Adipocyte (in vitro differentiated cells): Measurements from ENCODE around the gene PLEKHH1.
"Not testable (repeated sequence)": the region's sequence is repeated elsewhere in the genome, so short reads cannot be mapped to it uniquely, and the experiment has no call there.

Experiments used
- DNase-seq: peaks from one replicate; pipeline ENCODE4 v3.0.0-alpha.2; 2015; ENCODE audit warnings: low read depth
- H3K27me3 ChIP-seq: replicated peaks from 2 replicates; pipeline ENCODE4 v1.7.0; 2013; ENCODE audit warnings: mild to moderate bottlenecking, low read length, moderate library complexity; ENCODE audit not compliant: control insufficient read depth, insufficient read depth
- H3K36me3 ChIP-seq: 2 replicates; pipeline ENCODE4 v1.7.0; 2013; ENCODE audit warnings: low read length, mild to moderate bottlenecking, moderate library complexity; ENCODE audit not compliant: control insufficient read depth, insufficient read depth, severe bottlenecking
- H3K4me1 ChIP-seq: 2 replicates; pipeline ENCODE4 v1.7.0; 2013; ENCODE audit warnings: mild to moderate bottlenecking, low read length, moderate library complexity; ENCODE audit not compliant: control insufficient read depth, insufficient read depth
- H3K4me3 ChIP-seq: 2 replicates; pipeline ENCODE4 v1.7.0; 2013; ENCODE audit warnings: mild to moderate bottlenecking, low read length, moderate library complexity
- H3K9ac ChIP-seq: 2 replicates; pipeline ENCODE4 v1.7.0; 2013; ENCODE audit warnings: mild to moderate bottlenecking, low read length, moderate library complexity
- H3K9me3 ChIP-seq: 2 replicates; pipeline ENCODE4 v1.7.0; 2013; ENCODE audit warnings: mild to moderate bottlenecking, low read length, moderate library complexity; ENCODE audit not compliant: control insufficient read depth

Gene PLEKHH1

GRCh38 chr14:67537736-67538135 lies 4.6 kb downstream of the PLEKHH1 start:
- Histone ChIP-seq H3K36me3 (no peaks in the 10 kb centered on the region), H3K4me3 (no peak overlapping the region), H3K4me1 (peaks cover 5% of the 10 kb centered on the region), H3K9me3 (no peaks in the 10 kb centered on the region), H3K27me3 (peaks cover 10% of the 10 kb centered on the region), H3K9ac (no peak overlapping the region)
- DNase-seq: no peak

- peaks cover 5% of the 10 kb centered on the region for H3K4me1 ChIP-seq
- H3K4me3 ChIP-seq: no peak overlapping the region
- H3K9me3 ChIP-seq: no peaks in the 10 kb centered on the region
- DNase-seq: no peak
- peaks cover 10% of the 10 kb centered on the region for H3K27me3 ChIP-seq
- H3K9ac ChIP-seq: no peak overlapping the region
- H3K36me3 ChIP-seq: no peaks in the 10 kb centered on the region
Observed at GRCh38 chr14:67538501-67538900, 5.4 kb downstream of the PLEKHH1 start.

- no peak for DNase-seq
- Histone ChIP-seq H3K9me3 (no peaks in the 10 kb centered on the region), H3K36me3 (no peaks in the 10 kb centered on the region), H3K27me3 (peaks cover 10% of the 10 kb centered on the region), H3K4me1 (peaks cover 5% of the 10 kb centered on the region), H3K4me3 (no peak overlapping the region), H3K9ac (no peak overlapping the region)
Observed at GRCh38 chr14:67539116-67539515, 6.0 kb downstream of the PLEKHH1 start.

GRCh38 chr14:67541448-67542387 lies 8.6 kb downstream of the PLEKHH1 start:
- Histone ChIP-seq H3K9me3 (peaks cover 13% of the 10 kb centered on the region), H3K9ac (no peak overlapping the region), H3K27me3 (peaks cover 11% of the 10 kb centered on the region), H3K4me3 (no peak overlapping the region), H3K4me1 (peaks cover 5% of the 10 kb centered on the region), H3K36me3 (peaks cover 9% of the 10 kb centered on the region)
- DNase-seq: no peak

- Histone ChIP-seq H3K9me3 (peaks cover 13% of the 10 kb centered on the region), H3K27me3 (peaks cover 13% of the 10 kb centered on the region)
- not testable (repeated sequence) for DNase-seq, H3K4me3 ChIP-seq, H3K9ac ChIP-seq, H3K36me3 ChIP-seq, H3K4me1 ChIP-seq
Observed at GRCh38 chr14:67542620-67543019, 9.5 kb downstream of the PLEKHH1 start.

- Histone ChIP-seq H3K4me1 (no peaks in the 10 kb centered on the region), H3K27me3 (peaks cover 13% of the 10 kb centered on the region), H3K36me3 (peaks cover 9% of the 10 kb centered on the region), H3K9me3 (peaks cover 13% of the 10 kb centered on the region), H3K9ac (no peak overlapping the region), H3K4me3 (no peak overlapping the region)
- DNase-seq: no peak
Observed at GRCh38 chr14:67544590-67544989, 11.5 kb downstream of the PLEKHH1 start.

- Histone ChIP-seq H3K4me1 (no peaks in the 10 kb centered on the region), H3K4me3 (no peak overlapping the region), H3K27me3 (peaks cover 13% of the 10 kb centered on the region), H3K9me3 (peaks cover 13% of the 10 kb centered on the region), H3K9ac (no peak overlapping the region), H3K36me3 (peaks cover 9% of the 10 kb centered on the region)
- no peak for DNase-seq
Observed at GRCh38 chr14:67547224-67547780, 14.2 kb downstream of the PLEKHH1 start.

GRCh38 chr14:67549734-67550133 lies 16.6 kb downstream of the PLEKHH1 start:
- H3K4me1 ChIP-seq: no peaks in the 10 kb centered on the region
- H3K4me3 ChIP-seq: no peak overlapping the region
- DNase-seq: no peak
- peaks cover 25% of the 10 kb centered on the region for H3K27me3 ChIP-seq
- peaks cover 8% of the 10 kb centered on the region for H3K9me3 ChIP-seq
- H3K36me3 ChIP-seq: peaks cover 4% of the 10 kb centered on the region
- H3K9ac ChIP-seq: no peak overlapping the region

GRCh38 chr14:67551123-67551522 lies 18.0 kb downstream of the PLEKHH1 start:
- Histone ChIP-seq H3K36me3 (no peaks in the 10 kb centered on the region), H3K4me3 (no peak overlapping the region), H3K9ac (no peak overlapping the region), H3K4me1 (no peaks in the 10 kb centered on the region), H3K27me3 (peaks cover 25% of the 10 kb centered on the region), H3K9me3 (no peaks in the 10 kb centered on the region)
- no peak for DNase-seq

GRCh38 chr14:67551940-67552339 lies 18.9 kb downstream of the PLEKHH1 start:
- Histone ChIP-seq H3K4me3 (no peak overlapping the region), H3K9ac (no peak overlapping the region), H3K9me3 (no peaks in the 10 kb centered on the region), H3K27me3 (peaks cover 22% of the 10 kb centered on the region), H3K36me3 (no peaks in the 10 kb centered on the region), H3K4me1 (no peaks in the 10 kb centered on the region)
- DNase-seq: no peak

GRCh38 chr14:67553547-67553946 lies 20.5 kb downstream of the PLEKHH1 start:
- Histone ChIP-seq H3K9me3 (no peaks in the 10 kb centered on the region), H3K4me3 (no peak overlapping the region), H3K36me3 (no peaks in the 10 kb centered on the region), H3K27me3 (peaks cover 22% of the 10 kb centered on the region), H3K9ac (no peak overlapping the region), H3K4me1 (no peaks in the 10 kb centered on the region)
- no peak for DNase-seq
